HG03135 (cell line): ENCODE measurements around the gene IPO9.

Experiments used
- ATAC-seq: cut with Tn5 transposase; IDR thresholded peaks from one replicate; pipeline ENCODE4 v1.9.1; 2021; ENCODE audit warnings: mild to moderate bottlenecking, moderate library complexity; ENCODE audit not compliant: unreplicated experiment

The IPO9 gene

DNA sequence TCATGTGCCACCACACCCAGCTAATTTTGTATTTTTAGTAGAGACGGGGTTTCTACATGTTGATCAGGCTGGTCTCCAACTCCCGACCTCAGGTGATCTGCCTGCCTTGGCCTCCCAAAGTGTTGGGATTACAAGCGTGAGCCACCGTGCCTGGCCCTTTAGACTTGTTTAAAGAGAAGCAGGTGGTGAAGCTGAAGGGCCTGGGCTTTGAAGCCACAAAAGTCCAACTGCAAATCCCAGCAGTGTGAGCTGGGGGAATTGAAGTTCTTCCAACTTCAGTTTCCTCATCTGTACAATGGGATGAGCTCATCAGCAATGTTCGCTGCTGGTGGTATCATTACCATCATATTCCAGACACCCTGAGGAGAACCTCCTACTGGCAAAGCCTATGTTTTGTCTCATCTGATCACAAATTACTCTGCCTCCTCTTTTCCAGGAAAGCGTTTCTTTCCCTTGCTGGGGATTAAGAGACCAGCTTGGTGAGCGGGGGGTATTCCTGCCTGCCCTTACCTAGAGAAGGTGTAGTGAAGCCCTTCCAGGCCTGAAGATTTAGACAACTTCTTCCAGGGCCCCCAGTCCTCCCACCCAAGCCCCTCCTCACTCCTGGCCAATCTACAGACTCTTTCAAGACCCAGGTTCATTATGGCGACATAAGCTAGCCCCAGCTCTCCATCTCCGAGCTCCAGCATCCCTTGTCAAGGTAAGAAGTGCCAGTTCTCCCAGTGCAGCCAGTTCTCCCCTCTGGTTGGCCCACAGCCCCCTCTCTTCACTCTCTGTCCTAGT, 57.3 kb downstream of the IPO9 start:
- no peak for ATAC-seq

DNA sequence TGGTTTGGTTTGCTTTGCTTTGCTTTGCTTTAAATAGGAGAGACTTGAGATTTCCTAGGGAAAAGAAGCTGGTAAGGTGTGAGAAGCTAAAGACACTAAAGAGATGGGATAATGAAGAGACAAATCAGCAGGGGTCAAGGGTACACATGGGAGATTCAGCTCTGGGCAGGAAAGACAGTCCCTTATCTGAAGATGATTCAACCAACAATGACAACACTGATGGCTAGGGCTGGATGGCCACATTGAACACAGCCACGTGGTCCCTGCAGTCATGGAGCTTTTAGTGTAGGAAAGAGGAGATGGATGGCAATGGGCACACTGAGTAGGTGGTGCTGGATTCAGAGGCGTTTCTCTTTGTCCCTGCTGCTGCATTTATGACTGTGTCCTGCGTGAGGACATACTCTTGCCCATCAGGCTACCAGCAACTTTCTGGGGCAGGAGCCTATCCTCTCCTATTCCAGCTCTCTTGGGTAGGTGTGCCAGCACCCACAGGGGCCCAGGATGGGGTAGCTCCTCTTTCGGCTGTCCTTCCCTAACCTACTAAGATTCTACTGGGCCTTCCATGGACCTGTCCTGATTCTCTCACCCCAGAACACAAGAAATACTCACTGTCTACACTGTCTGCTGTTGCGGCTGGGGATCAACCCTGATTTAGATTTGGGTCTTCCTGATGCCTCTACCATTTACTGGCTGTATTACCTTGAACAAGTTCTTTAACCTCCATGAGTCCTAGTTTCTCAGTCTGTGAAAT, 58.3 kb downstream of the IPO9 start:
- no peak for ATAC-seq

DNA sequence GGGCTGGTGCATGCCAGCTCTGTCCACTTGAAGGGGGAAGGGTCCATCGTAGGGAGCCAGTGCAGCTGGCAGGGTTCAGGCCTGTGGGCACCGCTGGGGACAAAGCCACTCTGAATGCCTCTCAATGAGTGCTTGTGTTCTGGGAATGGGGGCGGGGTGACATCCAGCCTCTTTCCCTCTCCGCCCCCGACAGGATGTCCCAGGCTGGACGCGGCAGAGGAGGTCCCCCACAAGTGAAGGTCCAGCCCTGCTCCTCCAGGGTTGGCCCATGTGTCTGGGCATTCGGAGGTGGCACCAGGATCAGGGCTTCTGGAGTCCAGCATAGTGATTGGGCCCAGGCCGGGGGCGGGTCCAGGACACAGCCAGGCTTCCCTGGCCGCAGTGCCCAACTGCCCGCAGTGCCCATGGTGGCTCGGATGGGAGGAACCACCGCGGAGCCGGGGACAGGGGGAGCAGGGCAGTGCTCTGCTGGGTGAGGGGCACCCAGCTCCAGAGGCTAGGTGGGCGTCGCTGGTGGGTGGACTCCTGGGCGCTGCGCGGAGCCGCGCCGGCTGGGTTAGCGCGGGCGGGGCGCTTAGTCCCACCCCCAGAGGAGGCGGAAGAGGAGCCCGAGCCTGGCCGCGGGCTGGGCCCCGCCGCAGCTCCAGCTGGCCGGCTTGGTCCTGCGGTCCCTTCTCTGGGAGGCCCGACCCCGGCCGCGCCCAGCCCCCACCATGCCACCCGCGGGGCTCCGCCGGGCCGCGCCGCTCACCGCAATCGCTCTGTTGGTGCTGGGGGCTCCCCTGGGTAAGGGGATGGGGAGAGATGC, 59.5 kb downstream of the IPO9 start, which contains the start of gene SHISA4:
Gene SHISA4, plus strand, starts transcription at position 617 of the 808 bp plus-strand sequence. Its CDS starts 97 bp downstream, at position 714.
- no peak for ATAC-seq

DNA sequence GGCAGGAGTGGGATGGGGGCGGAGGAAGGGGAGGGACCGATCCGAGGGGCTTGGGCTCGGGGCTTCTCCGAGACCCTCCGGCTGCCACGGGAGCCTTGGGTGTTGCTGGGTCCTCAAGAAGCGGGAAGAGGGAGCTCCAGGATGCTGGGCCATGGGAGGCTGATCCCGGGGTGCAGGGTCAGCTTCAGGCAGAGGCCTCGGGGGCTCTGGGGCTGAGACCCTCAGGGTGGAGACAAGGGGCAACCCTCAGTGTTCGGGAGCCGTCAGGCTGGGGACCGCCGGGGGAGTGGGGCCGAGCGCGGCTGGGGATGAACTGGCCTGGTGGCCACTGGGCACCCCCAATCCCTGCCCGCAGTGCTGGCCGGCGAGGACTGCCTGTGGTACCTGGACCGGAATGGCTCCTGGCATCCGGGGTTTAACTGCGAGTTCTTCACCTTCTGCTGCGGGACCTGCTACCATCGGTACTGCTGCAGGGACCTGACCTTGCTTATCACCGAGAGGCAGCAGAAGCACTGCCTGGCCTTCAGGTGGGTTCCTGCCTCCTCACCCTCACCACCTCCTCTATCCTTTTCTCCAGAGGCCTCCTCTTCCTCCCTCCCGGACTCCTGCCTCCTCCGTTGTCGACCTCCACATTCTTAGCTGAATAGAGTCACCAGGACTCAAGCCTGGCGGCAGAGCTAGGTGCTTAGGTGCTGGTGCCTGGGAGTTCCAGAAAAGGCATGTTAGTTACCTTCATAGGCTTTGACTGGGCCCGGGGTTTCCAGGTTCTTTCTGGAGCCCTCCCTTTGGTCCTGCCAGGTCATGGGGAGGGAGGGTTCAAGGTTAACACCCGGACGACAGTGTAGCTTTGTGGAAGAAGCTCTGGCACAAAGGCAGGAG, 60.4 kb downstream of the IPO9 start:
- ATAC-seq = no peak

DNA sequence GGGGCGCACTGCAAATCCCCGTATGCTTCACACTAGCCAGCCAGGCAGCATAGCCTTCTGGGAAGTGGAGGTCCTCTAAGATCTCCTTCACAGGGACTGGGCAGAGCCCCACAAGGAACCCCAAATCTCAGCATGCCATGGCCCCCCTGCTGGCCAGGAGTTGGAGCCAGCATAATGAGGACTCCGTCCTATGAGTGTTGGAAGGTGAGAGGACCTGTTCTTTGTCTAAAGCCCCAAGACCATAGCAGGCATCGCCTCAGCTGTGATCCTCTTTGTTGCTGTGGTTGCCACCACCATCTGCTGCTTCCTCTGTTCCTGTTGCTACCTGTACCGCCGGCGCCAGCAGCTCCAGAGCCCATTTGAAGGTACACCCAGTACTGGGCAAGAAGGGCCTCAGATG, 61.3 kb downstream of the IPO9 start:
- no peak for ATAC-seq

DNA sequence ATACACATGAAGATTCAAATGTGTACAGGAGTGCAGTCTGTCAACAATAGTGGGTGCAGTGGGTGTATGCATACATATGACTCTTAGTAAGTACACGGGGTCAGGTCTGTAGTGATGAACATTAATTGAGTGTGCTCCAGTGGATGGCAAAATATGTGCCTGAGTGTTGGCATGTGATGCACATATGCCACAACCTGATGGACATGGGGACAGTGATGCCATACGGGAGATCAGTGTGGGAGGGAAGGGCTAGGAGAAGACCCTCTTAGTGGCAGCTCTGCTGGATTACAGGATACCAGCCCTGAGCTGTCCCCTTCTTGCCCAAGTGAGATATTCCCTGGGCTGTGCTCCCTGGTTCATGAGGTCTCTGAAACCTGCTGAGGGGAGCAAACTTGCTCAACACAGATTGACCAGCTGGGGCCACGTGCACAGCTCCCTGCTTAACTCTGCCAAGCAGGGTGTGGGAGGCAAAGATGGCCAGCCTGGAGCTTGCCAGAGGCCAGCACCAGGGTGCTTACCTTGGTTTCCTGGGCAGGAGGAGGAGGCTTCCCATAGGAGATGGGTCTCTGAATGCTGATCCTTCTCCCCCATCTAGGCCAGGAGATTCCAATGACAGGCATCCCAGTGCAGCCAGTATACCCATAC, 62.0 kb downstream of the IPO9 start:
- no peak for ATAC-seq

DNA sequence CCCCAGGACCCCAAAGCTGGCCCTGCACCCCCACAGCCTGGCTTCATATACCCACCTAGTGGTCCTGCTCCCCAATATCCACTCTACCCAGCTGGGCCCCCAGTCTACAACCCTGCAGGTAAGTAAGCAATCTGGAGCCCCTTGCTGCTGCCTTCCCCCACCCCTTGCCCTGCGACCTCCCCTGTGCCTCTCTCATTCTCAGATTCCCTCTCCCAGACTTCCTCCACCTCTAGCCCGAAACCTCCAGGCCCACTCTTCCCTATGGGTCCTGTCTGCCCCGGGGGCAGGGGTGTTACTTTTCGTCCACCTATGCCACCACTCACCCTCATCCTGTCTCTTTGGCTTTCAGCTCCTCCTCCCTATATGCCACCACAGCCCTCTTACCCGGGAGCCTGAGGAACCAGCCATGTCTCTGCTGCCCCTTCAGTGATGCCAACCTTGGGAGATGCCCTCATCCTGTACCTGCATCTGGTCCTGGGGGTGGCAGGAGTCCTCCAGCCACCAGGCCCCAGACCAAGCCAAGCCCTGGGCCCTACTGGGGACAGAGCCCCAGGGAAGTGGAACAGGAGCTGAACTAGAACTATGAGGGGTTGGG, 62.6 kb downstream of the IPO9 start:
- no peak for ATAC-seq

DNA sequence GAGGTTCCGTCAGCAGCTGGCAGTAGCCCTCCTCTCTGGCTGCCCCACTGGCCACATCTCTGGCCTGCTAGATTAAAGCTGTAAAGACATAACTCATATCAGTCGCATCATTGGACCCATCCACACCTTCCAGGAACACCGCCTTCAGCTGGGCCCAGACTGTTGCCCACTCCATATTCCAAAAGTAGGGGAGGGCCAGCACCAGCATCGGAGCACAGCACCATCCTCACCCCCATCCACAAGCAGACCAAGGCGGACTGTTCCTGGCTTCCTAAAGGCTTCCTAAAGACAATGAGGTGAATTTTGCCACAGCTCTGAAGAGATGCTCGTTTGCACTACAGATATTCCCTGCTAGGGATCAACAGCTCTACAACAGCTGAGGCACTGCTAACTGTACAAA, 63.3 kb downstream of the IPO9 start:
- no peak for ATAC-seq

DNA sequence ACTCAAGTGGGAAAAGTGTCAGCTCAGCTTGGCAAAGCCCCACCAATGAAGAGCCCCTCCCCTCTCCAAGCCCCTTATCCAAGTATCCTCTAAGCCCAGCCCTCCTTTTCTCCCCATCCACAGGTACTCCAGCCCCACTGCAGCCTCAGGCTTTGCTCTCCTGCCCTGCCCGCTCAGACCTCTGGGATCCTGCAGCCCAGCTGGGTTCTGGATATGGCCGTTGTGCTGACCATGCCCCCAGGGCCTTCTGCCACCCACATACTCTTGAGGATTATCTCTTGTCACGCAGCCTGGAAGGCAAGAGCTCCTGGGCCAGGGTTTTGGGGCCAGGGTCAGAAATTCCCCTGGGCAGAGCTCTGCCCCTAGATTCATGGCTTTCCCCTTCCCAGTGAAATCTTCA, 64.5 kb downstream of the IPO9 start:
- ATAC-seq = no peak

DNA sequence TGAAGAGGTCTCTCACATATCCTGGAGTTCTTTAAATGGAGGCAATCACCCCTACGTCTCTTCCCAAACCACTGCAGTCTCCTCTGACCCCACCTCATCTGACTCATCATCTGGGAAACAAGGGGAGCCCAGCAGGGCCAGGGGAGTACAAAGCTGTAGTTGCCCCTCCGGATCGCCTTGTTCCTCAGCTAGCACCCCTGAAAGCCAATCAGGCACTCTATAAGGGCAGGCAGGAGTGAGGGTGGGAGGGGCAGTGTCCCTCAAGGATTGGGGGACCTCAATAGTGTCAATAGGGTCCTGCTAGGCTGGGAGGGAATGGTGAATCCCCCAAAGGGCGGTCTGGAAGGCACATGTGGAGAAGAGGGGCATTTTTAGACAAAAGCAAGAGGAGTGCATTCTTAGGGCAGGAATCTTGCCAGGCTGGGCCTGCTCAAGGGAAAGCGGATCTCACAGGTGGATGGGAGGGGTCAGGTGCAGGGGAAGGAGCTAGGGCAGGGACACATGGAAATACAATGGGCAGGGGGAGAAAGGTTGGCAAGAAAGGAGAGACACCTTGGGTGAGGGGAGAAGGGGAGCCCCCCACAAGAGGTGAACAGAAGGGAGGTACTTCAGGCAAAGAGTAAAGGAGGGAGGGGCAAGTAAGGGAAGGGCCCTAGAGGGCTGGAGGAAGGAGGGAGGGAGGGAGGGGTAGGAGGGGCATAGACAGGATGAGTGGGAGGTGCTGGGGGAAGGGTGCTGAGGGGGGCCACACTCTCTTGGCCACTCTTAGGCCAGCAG, 65.6 kb downstream of the IPO9 start:
- no peak for ATAC-seq

DNA sequence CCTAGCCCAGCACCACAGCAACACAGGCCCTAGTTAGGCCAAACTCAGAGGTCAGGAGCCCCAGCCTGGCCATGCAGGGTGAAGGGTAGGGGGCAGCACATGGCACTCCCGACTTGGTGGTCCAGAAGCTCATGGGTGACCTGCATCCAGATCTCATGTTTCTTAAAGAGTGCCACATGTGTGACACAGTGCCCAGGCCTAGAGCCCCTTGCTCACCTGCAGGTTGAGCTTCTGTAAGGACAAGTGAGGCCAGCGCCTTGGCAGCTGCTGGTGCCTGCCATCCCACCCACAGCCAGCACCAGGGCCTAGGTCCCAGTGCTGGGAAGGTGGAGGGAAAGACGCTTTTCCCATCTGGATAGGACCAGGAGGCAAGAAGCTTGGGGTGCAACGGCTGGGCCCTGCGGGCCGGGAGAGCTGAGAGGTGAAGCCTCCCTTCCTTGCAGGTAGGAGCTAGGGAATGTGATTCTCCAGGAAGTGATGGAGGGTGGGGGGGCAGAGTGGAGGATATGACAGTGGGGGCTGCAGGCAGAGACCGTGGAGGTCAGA, 66.2 kb downstream of the IPO9 start:
- ATAC-seq = no peak

DNA sequence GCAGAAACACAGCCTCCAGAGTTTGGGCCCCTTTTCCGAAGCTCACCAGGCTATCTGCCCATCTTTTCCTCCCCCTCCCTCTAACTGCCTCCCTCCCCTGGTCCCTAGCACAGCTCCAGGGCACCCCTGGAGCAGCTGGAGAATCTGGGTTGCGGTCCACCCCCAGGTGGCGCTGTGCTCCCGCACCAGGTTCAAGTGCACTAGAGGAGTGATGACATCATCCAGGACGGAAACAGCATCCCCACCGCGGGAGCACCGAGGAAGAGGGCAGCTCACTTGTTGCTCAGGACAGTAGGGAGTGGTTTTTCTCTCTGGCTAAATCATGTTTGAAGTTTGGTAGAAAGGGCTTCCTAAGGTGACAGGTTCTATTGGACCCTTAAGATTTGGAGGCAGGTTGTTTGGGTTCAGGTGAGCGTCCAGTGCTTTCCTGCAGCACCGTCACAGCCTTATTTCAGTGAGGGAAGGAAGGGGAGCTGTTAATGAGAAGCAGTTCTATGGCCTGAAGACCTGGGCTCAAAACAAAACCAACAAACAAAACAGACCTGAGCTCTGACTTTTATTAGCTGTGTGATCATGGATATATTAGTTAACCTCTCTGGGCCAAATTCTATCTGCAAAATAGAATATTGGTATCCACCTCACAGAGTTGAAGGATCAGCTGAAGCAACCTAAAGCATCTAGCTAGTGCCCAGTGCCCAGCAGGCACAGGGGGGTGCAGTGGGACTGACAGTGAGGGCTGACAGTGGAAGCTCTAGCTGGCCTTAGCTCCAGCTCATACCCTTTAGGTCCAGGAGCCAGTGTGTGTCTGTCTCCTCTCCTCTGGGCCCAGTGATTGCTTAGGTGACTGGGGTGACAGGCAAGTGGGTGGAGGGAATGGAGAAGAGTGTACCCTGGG, 67.2 kb downstream of the IPO9 start:
- ATAC-seq = peak; percentile 81

DNA sequence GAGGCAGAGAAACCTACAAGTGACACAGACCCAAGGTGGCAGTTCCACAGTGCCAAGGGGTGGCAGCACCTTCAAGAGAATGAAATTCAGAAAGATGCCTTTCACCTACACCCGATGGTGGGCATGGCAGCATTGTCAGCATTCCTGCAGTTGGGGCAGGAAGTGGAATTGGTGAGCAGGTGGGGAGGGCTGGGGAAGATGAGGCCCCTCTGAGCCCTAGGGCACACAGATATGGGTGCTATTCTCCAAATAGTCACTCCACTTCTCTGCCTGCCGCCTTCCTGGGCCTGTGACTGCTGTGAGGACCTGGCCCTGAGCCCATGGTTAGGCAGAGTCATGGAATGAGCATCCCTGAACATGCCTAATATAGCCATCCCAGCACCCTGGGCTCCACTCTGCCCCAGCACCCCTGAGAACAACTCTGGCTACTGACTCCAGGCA, 68.0 kb downstream of the IPO9 start:
- no peak for ATAC-seq

DNA sequence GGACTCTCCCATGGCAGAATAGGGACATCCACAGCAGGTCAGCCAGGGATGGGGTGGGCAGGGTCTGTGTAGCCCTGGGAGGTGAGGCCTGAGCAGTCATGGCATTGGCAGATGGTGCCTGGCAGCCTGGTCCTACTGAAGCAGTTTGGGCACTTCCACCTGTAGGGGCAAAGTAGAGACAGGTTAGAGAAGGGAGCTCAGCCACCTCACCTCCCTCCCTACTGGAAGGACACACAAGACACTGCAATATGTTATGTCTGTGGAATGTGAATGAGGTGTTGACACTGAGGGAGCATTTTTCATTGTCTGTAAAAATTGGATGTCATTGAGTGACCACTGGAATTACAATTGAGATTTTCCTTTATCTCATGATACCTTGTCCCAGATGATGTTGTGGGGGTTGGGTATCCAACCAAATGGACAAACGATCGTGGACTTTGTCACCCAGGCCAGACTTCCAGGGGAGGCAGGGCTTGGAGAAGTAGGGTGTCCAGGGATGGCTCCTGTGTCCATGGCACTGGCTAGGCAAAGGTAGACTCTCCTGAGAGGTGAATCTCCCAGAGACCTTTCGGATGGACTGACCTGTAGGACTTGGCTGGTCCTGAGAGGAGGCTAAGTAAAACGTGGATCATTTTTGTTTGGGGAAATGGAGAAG, 69.4 kb downstream of the IPO9 start:
- ATAC-seq = no peak

DNA sequence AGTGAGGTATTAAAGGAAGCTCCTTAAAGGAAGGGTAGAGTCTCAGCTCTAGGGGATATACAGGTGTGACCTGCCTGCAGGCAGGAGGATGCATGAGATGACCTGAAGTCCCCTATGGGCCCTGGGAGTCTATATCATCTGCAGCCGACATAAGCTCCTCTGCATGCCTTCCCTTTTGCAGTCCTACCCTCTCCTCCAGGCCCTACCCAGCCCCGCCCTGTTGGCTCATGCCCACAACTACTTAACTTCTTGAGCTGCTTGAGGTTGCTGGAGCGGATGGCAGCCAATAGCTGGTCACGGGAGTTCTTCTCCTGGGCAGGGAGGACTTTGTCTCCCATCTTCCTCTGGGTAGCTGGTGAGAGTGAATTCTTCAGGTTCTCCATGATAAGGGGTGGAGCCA, 70.0 kb downstream of the IPO9 start:
- ATAC-seq = no peak

DNA sequence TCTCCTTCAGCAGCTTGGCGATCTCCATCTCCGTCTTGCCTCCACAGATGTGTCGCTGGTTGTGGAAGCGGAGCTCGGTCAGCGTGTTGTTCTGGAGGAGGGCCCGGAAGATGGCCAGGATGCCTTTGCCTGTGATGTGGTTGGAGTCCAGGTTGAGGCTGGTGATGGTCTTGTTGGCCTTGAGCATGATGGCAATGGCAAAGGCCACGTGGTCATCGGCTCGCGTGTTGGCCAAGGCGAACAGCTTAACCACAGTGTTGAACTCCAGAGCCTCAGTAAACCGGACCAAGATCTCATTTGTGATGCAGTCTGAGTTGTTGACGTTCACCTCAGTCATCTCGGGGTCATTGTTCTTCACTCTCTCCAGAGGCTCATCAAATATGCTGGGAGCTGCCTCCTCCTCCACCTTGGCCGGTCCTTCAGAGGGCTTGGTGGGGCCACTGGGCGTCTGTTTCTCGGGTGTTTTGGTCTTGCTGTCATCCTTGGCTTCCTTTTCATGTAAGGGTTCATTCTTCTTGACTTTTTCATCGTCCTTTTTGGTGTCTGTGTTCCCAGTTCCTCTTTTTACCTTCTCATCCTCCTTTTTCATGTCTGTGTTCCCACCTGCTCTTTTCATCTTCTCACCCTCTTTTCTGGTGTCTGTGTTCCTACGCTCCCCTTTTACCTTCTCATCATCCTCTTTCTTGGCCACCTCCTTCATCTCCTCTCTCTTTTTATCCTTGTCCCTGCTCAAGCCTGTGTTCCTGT, 70.9 kb downstream of the IPO9 start:
- ATAC-seq = no peak
